NCI-H146 (cell line): ENCODE data around the gene TPRKB.
A peak's percentile ranks its signal among the peaks of the same experiment; 100 is the strongest.
"Not testable (repeated sequence)": the region's sequence is repeated elsewhere in the genome, so short reads cannot be mapped to it uniquely, and the experiment has no call there.

Source experiments
- DNase-seq: peaks from one replicate; lab custom pipeline; 2025; lab: John Stamatoyannopoulos, UW

TPRKB gene

DNA sequence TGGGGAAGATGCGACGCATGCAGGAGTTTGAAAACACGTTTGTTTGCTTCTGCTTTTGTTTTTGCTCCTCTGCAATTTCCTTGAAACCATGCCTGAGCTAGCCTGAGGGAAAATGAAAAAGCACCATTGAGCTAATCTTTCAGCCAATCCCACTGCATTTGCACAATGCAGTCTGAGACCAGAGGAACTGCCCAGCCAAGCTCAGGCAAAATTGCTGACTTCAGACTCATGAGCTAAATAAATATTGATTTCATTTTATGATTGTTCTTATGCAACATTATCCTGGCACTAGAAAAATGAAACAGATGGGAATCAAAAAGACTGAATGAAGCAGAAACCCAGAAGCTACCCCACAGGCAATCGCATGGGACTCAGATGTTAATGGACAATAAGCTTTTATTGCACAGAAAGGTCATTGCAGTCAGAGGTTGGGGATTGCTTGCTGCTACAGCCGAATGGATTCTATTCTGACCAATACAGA, 37.0 kb downstream of the TPRKB start:
- DNase-seq: peak; percentile 20

DNA sequence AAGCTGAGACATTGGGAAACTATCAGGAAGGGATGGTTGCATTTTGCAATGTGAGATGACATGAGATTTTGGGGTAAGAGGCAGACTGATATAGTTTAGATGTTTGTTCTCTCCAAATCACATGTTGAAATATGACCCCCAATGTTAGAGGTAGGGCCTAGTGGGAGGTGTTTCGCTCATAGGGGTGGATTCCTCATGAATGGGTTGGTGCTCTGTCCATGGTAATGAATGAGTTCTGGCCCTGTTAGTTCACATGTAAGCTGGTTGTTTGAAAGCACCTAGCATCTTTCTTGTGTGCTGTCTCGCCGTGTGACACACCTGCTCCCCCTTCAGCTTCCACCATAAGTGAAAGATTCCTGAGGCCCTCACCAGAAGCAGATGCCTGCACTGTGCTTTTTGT, 37.7 kb downstream of the TPRKB start:
- DNase-seq: no peak

GRCh38 chr2:73698101-73698500, 39.0 kb downstream of the TPRKB start:
- DNase-seq: no peak

- no peak for DNase-seq
Measured at GRCh38 chr2:73697606-73698005, 39.5 kb downstream of the TPRKB start.

DNA sequence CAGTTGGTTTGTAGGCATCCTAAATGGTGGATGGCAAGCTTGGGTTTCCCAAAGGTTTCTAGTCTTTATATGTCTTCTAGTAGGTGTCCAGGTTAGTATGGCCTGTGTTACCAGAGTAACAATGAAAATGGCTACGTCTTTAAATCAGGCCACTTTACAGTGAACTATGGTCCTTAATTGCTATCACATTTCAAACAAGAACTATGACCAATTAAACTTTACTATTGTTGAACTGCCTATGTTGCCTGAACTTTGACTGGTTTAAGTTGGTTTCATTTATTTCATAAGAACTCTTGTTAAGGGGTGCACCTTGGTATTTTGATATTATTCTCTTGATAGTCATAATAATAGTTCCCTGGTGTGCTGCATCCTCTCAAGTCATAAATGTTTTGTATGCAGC, 40.2 kb downstream of the TPRKB start:
- DNase-seq: not testable (repeated sequence)

DNA sequence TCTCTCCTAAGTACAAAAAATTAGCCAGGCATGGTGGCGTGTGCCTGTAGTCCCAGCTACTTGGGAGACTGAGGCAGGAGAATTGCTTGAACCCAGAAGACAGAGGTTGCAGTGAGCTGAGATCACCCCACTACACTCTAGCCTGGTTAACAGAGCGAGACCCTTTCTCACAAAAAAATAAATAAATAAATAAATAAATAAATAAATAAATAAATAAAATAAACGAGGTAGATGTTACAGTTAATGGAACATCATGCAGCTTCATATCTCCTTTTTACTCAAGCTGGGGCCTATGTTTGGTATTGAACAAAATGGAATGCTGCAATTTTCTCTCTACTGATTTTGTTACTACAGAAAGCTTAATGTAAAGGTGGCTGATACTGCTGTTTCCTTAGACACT, 40.6 kb downstream of the TPRKB start:
- DNase-seq: not testable (repeated sequence)

DNA sequence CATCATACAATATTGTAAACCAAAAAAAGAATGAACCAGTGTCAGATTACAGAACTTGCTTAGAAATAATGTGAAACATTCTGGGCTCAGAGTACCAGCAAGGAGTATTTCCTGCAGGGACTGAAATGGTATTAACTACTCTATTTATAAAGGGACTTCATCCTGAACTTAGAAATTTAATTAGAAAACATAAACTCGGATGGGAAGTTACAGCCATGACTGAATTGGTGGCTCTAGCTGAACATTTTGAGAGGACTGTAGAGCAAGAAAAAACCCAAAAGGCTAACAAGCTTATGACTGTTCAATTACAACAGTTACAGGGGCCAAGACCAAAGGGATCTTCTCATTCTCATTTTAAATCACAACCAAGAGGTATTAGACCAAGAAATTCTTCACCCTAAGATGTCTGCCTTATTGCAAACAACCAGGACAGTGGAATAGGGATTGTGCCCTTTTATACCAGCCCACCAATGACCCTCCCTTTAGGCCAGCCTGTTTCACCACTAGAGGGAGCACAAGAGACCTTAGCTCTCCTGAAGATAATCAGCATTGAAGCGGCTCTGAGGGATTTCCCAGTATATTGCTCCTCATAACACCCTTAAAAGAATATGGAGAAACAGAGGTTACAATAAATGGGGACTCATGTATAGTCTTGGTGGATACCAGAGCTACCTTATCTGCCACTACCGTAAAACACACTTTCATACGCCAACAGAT, 46.6 kb downstream of the TPRKB start:
- DNase-seq: peak; percentile 19

- not testable (repeated sequence) for DNase-seq
Measured at GRCh38 chr2:73688494-73688893, 48.7 kb downstream of the TPRKB start.

- DNase-seq: no peak
Measured at GRCh38 chr2:73685764-73686438, 51.2 kb downstream of the TPRKB start.

DNA sequence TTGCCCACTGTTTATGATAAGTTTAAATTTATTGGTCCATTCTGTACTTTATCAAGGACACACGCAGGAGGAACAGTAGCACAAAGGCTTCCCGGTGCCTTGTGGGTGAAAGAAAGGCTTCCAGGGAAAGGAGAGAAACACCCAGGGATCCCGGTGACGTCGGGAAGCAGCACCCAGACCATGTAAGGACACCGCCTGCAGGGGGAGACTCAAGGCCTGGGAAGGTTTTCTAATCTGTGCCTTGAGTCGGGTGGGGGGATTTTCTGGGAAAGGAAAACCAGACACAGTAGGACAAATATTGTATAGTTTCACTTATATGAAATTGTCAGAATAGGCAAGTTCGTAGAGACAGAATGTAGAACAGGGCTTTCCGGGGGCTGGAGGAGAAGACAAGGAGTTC, 52.2 kb downstream of the TPRKB start:
- DNase-seq: not testable (repeated sequence)

- DNase-seq: not testable (repeated sequence)
Measured at GRCh38 chr2:73684325-73684724, 52.8 kb downstream of the TPRKB start.

GRCh38 chr2:73679951-73680571, 57.1 kb downstream of the TPRKB start:
- DNase-seq: peak; percentile 5
